H1 (cell line): Measurements from ENCODE around the gene PRSS22. TPM values are rescaled to one million over a fixed set of nuclear protein-coding genes. Genes with fewer than 3 reads are reported as not detected.

Experiments
- CTCF ChIA-PET: fragments of 300-600 bp; sonication (Branson Sonifier 250); formaldehyde crosslinking; loops from one replicate; lab custom pipeline; 2021; ENCODE audit not compliant: partially characterized antibody; lab: Charles Lee
- POLR2A ChIA-PET: fragments of 300-600 bp; sonication (Branson Sonifier 250); formaldehyde crosslinking; loops from one replicate; lab custom pipeline; 2021; ENCODE audit warnings: inconsistent platforms; ENCODE audit not compliant: partially characterized antibody; lab: Charles Lee
- DNase-seq, 2 experiments: peaks; one replicate each; pipeline versions ENCODE4 v3.0.0 to v3.0.0-alpha.2; 2010 to 2022; ENCODE audit warnings: low spot score in 2 of 2, low read depth in 1 of 2, mixed read lengths in 1 of 2
- FAIRE-seq: peaks from 2 replicates; lab custom pipeline; 2011; peaks lifted over from hg19 to GRCh38; lab: Jason Lieb, UNC
- H2AFZ ChIP-seq: 2 replicates; pipeline ENCODE4 v1.8.1; 2012; ENCODE audit warnings: low read length, inconsistent platforms
- H2AK5ac ChIP-seq: 2 replicates; pipeline ENCODE4 v1.6.1; 2013; ENCODE audit warnings: low read depth, low read length
- H2BK120ac ChIP-seq: replicated peaks from 2 replicates; pipeline ENCODE3; 2013; ENCODE audit warnings: low read depth, low read length, inconsistent platforms
- H2BK12ac ChIP-seq: 2 replicates; pipeline ENCODE4 v1.6.1; 2013; ENCODE audit warnings: low read depth, low read length
- H2BK15ac ChIP-seq: 2 replicates; pipeline ENCODE4 v1.6.1; 2013; ENCODE audit warnings: low read length
- H2BK20ac ChIP-seq: 2 replicates; pipeline ENCODE4 v1.6.1; 2013; ENCODE audit warnings: low read length
- H2BK5ac ChIP-seq: 2 replicates; pipeline ENCODE4 v1.6.1; 2013; ENCODE audit warnings: low read depth, low read length
- H3K14ac ChIP-seq: 2 replicates; pipeline ENCODE4 v1.6.1; 2013; ENCODE audit warnings: inconsistent platforms; ENCODE audit not compliant: insufficient read length
- H3K18ac ChIP-seq: 2 replicates; pipeline ENCODE4 v1.6.1; 2013; ENCODE audit warnings: low read length; ENCODE audit errors: extremely low read depth
- H3K23ac ChIP-seq: 2 replicates; pipeline ENCODE4 v1.6.1; 2013; ENCODE audit warnings: inconsistent platforms; ENCODE audit not compliant: insufficient read length
- H3K23me2 ChIP-seq: 2 replicates; pipeline ENCODE4 v1.6.1; 2013; ENCODE audit warnings: low read depth, low read length
- H3K27ac ChIP-seq: 2 replicates; pipeline ENCODE4 v1.6.1; 2011; ENCODE audit warnings: low read depth, low read length, inconsistent platforms
- H3K27me3 ChIP-seq, 4 experiments: replicated peaks in 1 of 4; 1 replicate in 1 of 4; 2 replicates in 3 of 4; pipeline versions ENCODE4 v1.6.1 to v1.8.1; 2011 to 2013; ENCODE audit warnings: low read length in 3 of 4, mild to moderate bottlenecking in 3 of 4, inconsistent platforms in 2 of 4, mixed read lengths in 2 of 4, moderate library complexity in 1 of 4; ENCODE audit not compliant: control insufficient read depth in 3 of 4, insufficient read depth in 3 of 4; ENCODE audit errors: extremely low read depth in 1 of 4
- H3K36me3 ChIP-seq, 4 experiments: 2 replicates each; pipeline versions ENCODE4 v1.6.1 to v1.8.1; 2011 to 2013; ENCODE audit warnings: mild to moderate bottlenecking in 4 of 4, low read length in 3 of 4, moderate library complexity in 2 of 4, control low read depth in 1 of 4, inconsistent platforms in 1 of 4; ENCODE audit not compliant: insufficient read depth in 4 of 4, control insufficient read depth in 2 of 4
- H3K4ac ChIP-seq: replicated peaks from 2 replicates; pipeline ENCODE3; 2013; ENCODE audit warnings: low read length, low read depth, mixed read lengths, inconsistent platforms; ENCODE audit not compliant: insufficient read length
- H3K4me1 ChIP-seq, 4 experiments: replicated peaks in 1 of 4; 1 replicate in 1 of 4; 2 replicates in 3 of 4; pipeline versions ENCODE4 v1.6.1 to v1.8.1; 2011 to 2013; ENCODE audit warnings: low read length in 3 of 4, inconsistent platforms in 2 of 4, mixed read lengths in 1 of 4; ENCODE audit not compliant: insufficient read depth in 4 of 4, control insufficient read depth in 3 of 4
- H3K4me2 ChIP-seq, 2 experiments: 2 replicates each; pipeline versions ENCODE4 v1.6.1 to v1.8.1; 2011 to 2013; ENCODE audit warnings: low read depth in 2 of 2, low read length in 2 of 2, control low read depth in 1 of 2, inconsistent platforms in 1 of 2, mild to moderate bottlenecking in 1 of 2; ENCODE audit not compliant: insufficient read depth in 1 of 2
- H3K4me3 ChIP-seq, 4 experiments: fragments of 200-600, 300-600 bp in 1 of 4; sonication (generic), shearing (Covaris generic), sonication (Bioruptor Twin) in 1 of 4; 2 replicates each; pipeline versions ENCODE4 v1.5.1 to v1.8.1; 2011 to 2016; ENCODE audit warnings: low read length in 4 of 4, low read depth in 3 of 4, control low read depth in 2 of 4, inconsistent platforms in 2 of 4, mild to moderate bottlenecking in 2 of 4, mixed read lengths in 1 of 4, moderate library complexity in 1 of 4; ENCODE audit not compliant: insufficient read depth in 2 of 4; ENCODE audit errors: extremely low read depth in 1 of 4
- H3K56ac ChIP-seq: replicated peaks from 2 replicates; pipeline ENCODE3; 2013; ENCODE audit warnings: low read depth, mild to moderate bottlenecking, mixed read lengths, low read length, inconsistent platforms; ENCODE audit not compliant: insufficient read length
- H3K79me1 ChIP-seq: 2 replicates; pipeline ENCODE4 v1.6.1; 2013; ENCODE audit warnings: low read depth, low read length, control low read depth
- H3K79me2 ChIP-seq, 2 experiments: 2 replicates each; pipeline versions ENCODE4 v1.6.1 to v1.8.1; 2012 to 2013; ENCODE audit warnings: low read length in 2 of 2, mild to moderate bottlenecking in 2 of 2, inconsistent platforms in 1 of 2; ENCODE audit not compliant: insufficient read depth in 2 of 2, control insufficient read depth in 1 of 2
- H3K9ac ChIP-seq, 4 experiments: replicated peaks in 1 of 4; 1 replicate in 1 of 4; 2 replicates in 3 of 4; pipeline versions ENCODE4 v1.6.1 to v1.8.1; 2011 to 2013; ENCODE audit warnings: low read depth in 3 of 4, low read length in 3 of 4, control low read depth in 2 of 4, mild to moderate bottlenecking in 2 of 4, moderate library complexity in 2 of 4, inconsistent platforms in 1 of 4; ENCODE audit errors: extremely low read depth in 1 of 4
- H3K9me3 ChIP-seq, 2 experiments: 2 replicates each; pipeline versions ENCODE4 v1.6.1 to v1.8.1; 2012 to 2013; ENCODE audit warnings: mild to moderate bottlenecking in 2 of 2, moderate library complexity in 2 of 2, control low read depth in 1 of 2, inconsistent platforms in 1 of 2, low read depth in 1 of 2, low read length in 1 of 2, mixed read lengths in 1 of 2; ENCODE audit not compliant: insufficient read depth in 2 of 2
- H4K20me1 ChIP-seq, 2 experiments: replicated peaks in 1 of 2; 2 replicates each; pipeline versions ENCODE3 to v1.8.1; 2011 to 2013; ENCODE audit warnings: inconsistent platforms in 2 of 2, low read length in 2 of 2, mild to moderate bottlenecking in 1 of 2; ENCODE audit not compliant: insufficient read depth in 2 of 2, control insufficient read depth in 1 of 2
- H4K5ac ChIP-seq: 2 replicates; pipeline ENCODE4 v1.6.1; 2013; ENCODE audit warnings: low read length, low read depth, mixed read lengths, inconsistent platforms; ENCODE audit not compliant: insufficient read length
- H4K8ac ChIP-seq: 2 replicates; pipeline ENCODE4 v1.8.0; 2013; ENCODE audit warnings: mild to moderate bottlenecking, moderate library complexity, low read length, inconsistent platforms; ENCODE audit not compliant: insufficient read depth; ENCODE audit errors: extremely low read depth
- H4K91ac ChIP-seq: replicated peaks from 2 replicates; pipeline ENCODE3; 2013; ENCODE audit warnings: low read length, mixed read lengths, inconsistent platforms; ENCODE audit not compliant: insufficient read length
- EZH2 ChIP-seq: fragments of 200-600 bp; sonication (generic); IDR thresholded peaks from 2 replicates; pipeline ENCODE4 v1.7.1; 2012; ENCODE audit warnings: low read depth, mild to moderate bottlenecking, moderate library complexity, low read length, inconsistent platforms; ENCODE audit not compliant: severe bottlenecking
- GABPA ChIP-seq: IDR thresholded peaks from 2 replicates; pipeline ENCODE4 v1.6.1; 2011; ENCODE audit warnings: mild to moderate bottlenecking, low read length, moderate library complexity, borderline replicate concordance; ENCODE audit not compliant: insufficient read depth
- JUN ChIP-seq: IDR thresholded peaks from 2 replicates; pipeline ENCODE4 v1.6.1; 2011; ENCODE audit warnings: low read depth, mild to moderate bottlenecking, improper control_type of control experiment, low read length
- NRF1 ChIP-seq: IDR thresholded peaks from 2 replicates; pipeline ENCODE4 v1.6.1; 2011; ENCODE audit warnings: mild to moderate bottlenecking, low read depth, low read length, improper control_type of control experiment
- SIN3A ChIP-seq, 2 experiments: IDR thresholded peaks in 1 of 2; conservative IDR thresholded peaks in 1 of 2; 2 replicates each; pipeline ENCODE4 v1.6.1; 2011 to 2012; ENCODE audit warnings: low read length in 2 of 2, improper control_type of control experiment in 1 of 2, low read depth in 1 of 2, mild to moderate bottlenecking in 1 of 2
- TAF7 ChIP-seq: optimal IDR thresholded peaks from 2 replicates; pipeline ENCODE3; 2011; ENCODE audit warnings: low read depth, mild to moderate bottlenecking, inconsistent platforms, low read length, moderate library complexity, borderline replicate concordance
- WGBS, 2 experiments: shearing (Covaris generic) in 1 of 2; methylation state at CpG; one replicate each; pipeline versions ENCODE4 v1.1.6 to v1.1.7; 2013 to 2015; ENCODE audit warnings: low lambda C conversion rate in 2 of 2, mixed read lengths in 2 of 2, inconsistent platforms in 1 of 2, low coverage in 1 of 2, missing lambda C conversion rate in 1 of 2; ENCODE audit not compliant: insufficient replicate concordance in 2 of 2, insufficient coverage in 1 of 2, insufficient read length in 1 of 2; ENCODE audit errors: extremely low coverage in 1 of 2, missing lambda C conversion rate in 1 of 2; 5-methylcytosine and 5-hydroxymethylcytosine counted together
- polyA plus RNA-seq, 7 experiments: library from polyadenylated mRNA; depleted of rRNA in 3 of 7; stranded (reverse) in 5 of 7; unstranded in 2 of 7; fragments of >200 nt in 5 of 7; fragments of 200-250 nt in 2 of 7; gene quantifications; 1 replicate in 5 of 7; 2 replicates in 1 of 7; 4 replicates in 1 of 7; pipeline versions ENCODE4 v1.2.1 to v1.2.3, GENCODE V29; 2011 to 2013; ENCODE audit warnings: missing spikeins in 2 of 7, mixed read lengths in 2 of 7
- total RNA-seq: library from RNA; stranded (reverse); fragmentation: NEBNext Ultra II Directional; extraction: Animal tissue kit (Norgen Biotek cat#: 25700); gene quantifications from 2 replicates; pipeline ENCODE4 v1.2.1, GENCODE V29; 2021

PRSS22 gene
- total and polyA plus RNA-seq, 2 of the 8 experiments (the other 6 are each of a cell fraction or from before 2014, with no cell fraction given) = 4.0 to 4.4 TPM

DNA sequence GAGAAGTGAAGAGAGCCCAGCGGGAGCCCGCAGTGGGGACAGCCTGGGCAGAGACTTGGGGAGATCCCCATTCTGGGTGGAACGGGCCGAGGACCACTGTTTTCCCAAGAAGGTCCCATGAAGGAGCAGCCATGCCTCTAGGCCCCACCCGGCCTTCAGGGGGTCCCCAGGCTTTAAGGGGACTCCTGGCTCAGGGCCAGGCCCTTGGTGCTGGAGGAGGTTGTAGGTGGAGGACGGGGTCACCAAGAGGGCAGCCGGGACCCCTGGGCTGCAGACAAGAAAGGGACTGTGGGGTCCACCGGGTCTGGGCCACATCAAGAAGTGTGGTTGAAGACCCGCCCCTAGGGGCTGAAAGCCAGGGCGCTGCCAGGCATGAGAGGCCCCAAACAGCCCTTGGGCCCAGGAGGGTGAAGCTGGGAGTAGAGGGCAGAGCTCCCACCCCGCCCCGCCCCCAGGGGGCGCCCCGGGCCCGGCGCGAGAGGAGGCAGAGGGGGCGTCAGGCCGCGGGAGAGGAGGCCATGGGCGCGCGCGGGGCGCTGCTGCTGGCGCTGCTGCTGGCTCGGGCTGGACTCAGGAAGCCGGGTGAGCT lies 41.1 kb downstream of the PRSS22 start, which contains the start of gene PRSS21:
Gene PRSS21, plus strand, starts transcription at position 487 of the 589 bp plus-strand sequence. Its CDS starts 32 bp downstream, at position 519.
- H3K79me2 ChIP-seq = no peaks in the 10 kb centered on the region
- H3K4me3 ChIP-seq = no peak within 1 kb of the TSS
- H4K91ac ChIP-seq = peak within 1 kb of the TSS; percentile 65
- no peak within 1 kb of the TSS for H3K27ac ChIP-seq
- H2BK15ac ChIP-seq = no peak within 1 kb of the TSS; the same call in 1 of the 2 replicates
- no peak within 1 kb of the TSS for H2BK20ac ChIP-seq
- 0 out of 7 replicates have a peak, but pooled peaks cover 0 to 2% (median 0%) of the 10 kb centered on the region in 4 experiments for H3K27me3 ChIP-seq
- no peak for FAIRE-seq
- POLR2A ChIA-PET = interaction anchor here (1.1 to 1.2 kb wide), 2 partner anchors 39 to 43 kb away, joined by 4 to 5 read pairs; no protein-coding TSS in a partner anchor
- no peak within 1 kb of the TSS; the same call in 1 of the 2 replicates for H3K18ac ChIP-seq
- H3K79me1 ChIP-seq = no peaks in the 10 kb centered on the region
- H4K20me1 ChIP-seq = no peaks in the 10 kb centered on the region
- H3K4me1 ChIP-seq = peaks cover 0 to 9% (median 1%) of the 10 kb centered on the region in 4 experiments; a peak in 2 of 7 replicates
- no peak within 1 kb of the TSS for H3K4me2 ChIP-seq
- H2BK5ac ChIP-seq = no peak within 1 kb of the TSS
- 0 out of 2 replicates have a peak within 1 kb of the TSS, but pooled peaks have one; percentile 3 for H4K8ac ChIP-seq
- H3K14ac ChIP-seq = no peak within 1 kb of the TSS
- no peak within 1 kb of the TSS for H3K9ac ChIP-seq
- H2AK5ac ChIP-seq = 0 out of 2 replicates have a peak within 1 kb of the TSS, but pooled peaks have one; percentile 19
- no peak within 1 kb of the TSS for H2BK120ac ChIP-seq
- H3K36me3 ChIP-seq = no peaks in the 10 kb centered on the region
- H3K9me3 ChIP-seq = no peaks in the 10 kb centered on the region
- peak in 1 of 2 experiments; percentile 83 for DNase-seq
- CTCF ChIA-PET = interaction anchor here (0.7 to 2.0 kb wide), 6 partner anchors 9 to 145 kb away, joined by 3 to 9 read pairs (median 4); no protein-coding TSS in a partner anchor
- H3K4ac ChIP-seq = peak within 1 kb of the TSS; percentile 14
- peak within 1 kb of the TSS; percentile 23; the same call in 1 of the 2 replicates for H2BK12ac ChIP-seq
- no peak within 1 kb of the TSS for H4K5ac ChIP-seq
- WGBS, 2 experiments = 91% methylated on average over 10 of the region's 28 CpGs; no CpG with 5 or more reads in 1 of the 2 experiments
- no peak within 1 kb of the TSS for H3K23ac ChIP-seq
- no peak within 1 kb of the TSS for H3K56ac ChIP-seq
- H2AFZ ChIP-seq = peak within 1 kb of the TSS; percentile 62; the same call in 1 of the 2 replicates
- H3K23me2 ChIP-seq = no peaks in the 10 kb centered on the region
- TF ChIP-seq SIN3A (conservative IDR thresholded peaks at IDR 0.05 in 1 of 2, IDR thresholded peaks at IDR 0.05 in 1 of 2; ENCODE audit: low read depth in 1 of 2, low read length in 2 of 2) (no peak), TAF7 (no peak), EZH2 (no peak), NRF1 (no peak), JUN (no peak), GABPA (0 out of 2 replicates have a peak, but pooled peaks have one; percentile 50)
